8988T (cell line): ENCODE measurements around the gene CLIC1.
A peak's percentile ranks its signal among the peaks of the same experiment; 100 is the strongest.
"Not testable (repeated sequence)": the region's sequence is repeated elsewhere in the genome, so short reads cannot be mapped to it uniquely, and the experiment has no call there.

Source experiments
- DNase-seq: peaks from one replicate; pipeline ENCODE4 v3.0.0; 2011

Gene CLIC1

DNA sequence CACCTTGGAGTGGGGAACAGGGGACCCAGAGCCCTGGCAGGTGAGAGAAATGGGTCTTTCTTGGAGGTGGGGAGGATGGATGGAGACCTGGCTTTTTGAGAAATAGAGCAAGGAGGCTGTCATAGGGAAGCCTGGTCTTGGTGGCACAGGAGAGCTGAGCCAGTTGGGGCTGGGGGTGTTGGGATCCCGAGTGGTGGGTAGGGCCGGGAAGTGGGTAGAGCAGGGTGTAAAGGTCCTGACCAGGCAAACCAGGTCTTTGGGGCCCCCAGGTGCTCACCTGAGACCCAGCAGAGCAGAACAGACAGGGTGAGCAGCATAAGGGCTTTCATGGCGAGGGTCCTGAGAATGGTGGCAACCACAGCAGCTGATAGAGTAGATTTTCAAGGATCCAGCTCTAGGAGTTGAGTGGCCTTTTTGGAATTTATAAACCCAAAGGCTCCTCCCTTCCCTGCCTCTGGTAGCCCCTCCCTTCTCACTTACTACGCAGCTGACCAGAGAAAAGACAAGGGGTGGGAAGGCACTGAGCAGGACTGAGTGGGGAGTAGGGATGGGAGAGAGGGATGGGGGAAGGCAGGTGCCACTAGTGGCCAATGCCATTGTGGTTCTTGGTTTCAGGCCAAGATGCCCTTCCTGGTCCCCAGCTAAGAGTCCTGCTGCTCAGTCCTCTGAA is 14.8 kb downstream of the CLIC1 start, which contains the start of gene LY6G6C:
Gene LY6G6C (minus strand): TSS at position 396 of the 670 bp plus-strand sequence. CDS start 67 bp downstream, at position 329.
- DNase-seq = no peak

DNA sequence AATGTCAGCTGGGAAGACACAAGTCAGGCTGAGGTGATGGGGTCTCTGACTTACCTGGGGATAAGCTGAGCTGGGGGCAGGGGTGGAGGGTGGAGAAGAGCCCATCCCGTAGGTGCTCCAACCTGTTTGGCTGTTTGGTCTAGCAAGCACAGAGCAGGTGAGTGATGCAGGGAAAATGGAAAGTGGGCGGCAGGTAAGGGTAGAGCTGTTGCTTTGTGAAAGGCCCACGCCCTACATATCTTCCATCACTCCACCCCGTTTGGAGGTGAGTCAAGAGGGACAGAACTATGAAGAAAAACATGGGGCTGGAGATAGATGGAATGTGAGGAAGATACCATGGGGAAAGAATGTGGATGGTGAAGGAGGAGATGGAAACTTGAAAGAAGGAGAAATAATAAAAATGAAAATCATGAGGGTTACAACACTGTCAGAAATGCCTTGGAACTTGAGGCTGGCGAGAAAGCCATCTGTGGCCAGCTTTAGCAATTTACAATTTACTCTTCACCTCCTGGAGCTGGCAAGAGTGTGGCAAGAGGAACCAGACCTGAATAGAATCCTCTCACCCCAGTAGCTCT is 16.0 kb downstream of the CLIC1 start:
- DNase-seq = no peak

DNA sequence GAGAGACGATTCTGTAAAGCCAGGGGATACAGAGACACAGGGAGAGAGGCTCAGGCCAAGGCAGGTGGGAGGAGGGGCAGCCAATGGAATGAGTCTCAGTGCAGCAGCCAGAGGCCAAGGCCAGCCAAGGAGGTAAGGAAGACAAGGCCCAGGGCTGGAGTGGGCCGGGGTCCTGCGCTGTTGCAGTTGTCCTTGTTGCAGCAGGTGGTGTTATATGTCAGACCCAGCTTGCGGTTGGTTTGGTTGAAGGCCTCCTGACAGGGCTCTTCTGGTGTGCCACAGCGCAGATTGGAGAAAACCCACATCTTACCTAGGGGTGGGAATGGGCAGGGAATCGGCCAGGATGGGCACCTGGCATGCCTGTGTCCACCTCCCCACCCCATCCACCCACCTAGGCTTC is 17.3 kb downstream of the CLIC1 start:
- no peak for DNase-seq

DNA sequence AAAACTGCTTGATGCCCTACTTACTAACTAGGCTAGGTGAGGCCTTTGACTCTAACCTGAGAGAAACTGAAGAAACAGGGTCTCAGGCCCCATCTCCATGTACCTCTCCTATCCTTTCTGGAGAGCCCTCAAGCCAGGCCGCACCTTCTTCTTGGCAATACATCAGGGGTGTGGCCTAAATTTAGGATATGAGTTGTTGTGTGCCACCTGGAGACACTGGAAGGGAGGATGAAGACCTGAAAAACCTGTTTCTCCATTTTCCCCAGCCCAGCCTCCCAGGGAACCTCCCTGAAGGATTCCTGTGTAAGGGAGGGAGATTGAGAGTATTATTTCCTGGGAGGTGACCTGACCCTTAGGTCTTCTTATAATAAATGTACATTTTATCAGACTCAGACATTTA is 18.1 kb downstream of the CLIC1 start:
- DNase-seq = no peak

DNA sequence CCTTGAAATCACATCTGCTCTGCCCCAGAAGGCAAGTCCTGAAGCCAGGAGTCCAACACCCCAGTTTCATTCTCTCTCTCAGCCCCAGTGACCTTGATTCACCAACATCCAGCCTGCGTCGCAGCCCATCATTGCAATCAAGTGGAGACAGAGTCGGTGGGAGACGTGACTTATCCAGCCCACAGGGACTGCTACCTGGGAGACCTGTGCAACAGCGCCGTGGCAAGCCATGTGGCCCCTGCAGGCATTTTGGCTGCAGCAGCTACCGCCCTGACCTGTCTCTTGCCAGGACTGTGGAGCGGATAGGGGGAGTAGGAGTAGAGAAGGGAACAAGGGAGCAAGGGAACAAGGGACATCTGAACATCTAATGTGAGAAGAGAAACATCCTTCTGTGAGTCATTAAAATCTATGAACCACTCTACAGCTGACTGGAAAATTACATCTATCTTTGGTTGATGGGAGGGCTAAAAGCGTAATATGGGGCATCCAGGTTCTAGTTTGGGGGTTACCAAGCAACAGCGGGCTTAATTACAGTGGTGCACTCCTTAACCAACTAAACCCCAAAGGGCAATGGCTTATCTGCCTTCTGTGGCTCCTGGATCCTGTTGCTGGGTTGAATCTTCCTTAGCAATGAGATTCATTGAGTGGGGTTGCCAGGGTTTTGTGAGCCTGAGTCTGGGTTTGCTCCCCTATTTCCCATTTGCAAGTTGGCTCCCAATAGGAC is 18.7 kb downstream of the CLIC1 start:
- DNase-seq = no peak

DNA sequence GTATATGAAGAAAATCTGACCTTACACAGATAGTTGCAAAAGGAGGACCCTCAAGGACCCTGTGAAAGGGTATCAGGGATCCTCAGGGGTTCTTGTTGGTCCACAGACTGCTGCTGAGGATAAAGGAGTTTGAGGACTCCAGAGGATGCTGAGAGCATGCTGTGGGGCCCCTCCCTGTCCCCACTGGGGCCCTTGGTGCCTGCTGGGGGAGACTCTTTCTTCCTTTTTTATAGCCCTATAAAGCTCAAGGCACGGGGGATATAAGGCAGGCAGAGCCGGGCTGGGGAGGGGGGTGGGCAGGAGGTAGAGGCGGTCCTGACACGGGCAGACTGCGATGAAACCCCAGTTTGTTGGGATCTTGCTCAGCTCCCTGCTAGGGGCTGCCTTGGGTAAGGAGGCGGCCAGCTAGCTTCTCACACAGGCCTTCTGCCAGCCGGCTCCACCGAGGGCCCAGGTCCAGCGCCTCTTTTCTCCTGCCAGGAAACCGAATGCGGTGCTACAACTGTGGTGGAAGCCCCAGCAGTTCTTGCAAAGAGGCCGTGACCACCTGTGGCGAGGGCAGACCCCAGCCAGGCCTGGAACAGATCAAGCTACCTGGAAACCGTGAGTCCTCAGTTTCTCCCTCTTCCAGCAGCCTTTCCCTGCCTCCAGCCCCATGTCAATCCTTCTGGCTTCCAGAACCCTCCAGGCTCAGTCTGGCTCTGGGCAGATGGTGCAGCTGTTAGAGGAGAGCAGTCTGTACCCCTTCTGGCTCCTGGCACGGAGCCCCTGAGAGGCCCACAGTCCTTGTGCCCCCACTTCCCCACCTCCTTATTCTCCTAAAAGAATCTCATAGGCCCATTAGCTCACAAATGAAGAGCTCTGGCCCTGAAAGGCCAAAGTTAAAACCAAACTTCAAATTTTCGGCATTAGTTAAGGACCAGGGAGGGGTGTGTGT is 21.0 kb downstream of the CLIC1 start, which contains the start of gene LY6G6D:
Gene LY6G6D (plus strand): TSS at position 327 of the 937 bp plus-strand sequence. CDS start 8 bp downstream, at position 335.
- no peak for DNase-seq

DNA sequence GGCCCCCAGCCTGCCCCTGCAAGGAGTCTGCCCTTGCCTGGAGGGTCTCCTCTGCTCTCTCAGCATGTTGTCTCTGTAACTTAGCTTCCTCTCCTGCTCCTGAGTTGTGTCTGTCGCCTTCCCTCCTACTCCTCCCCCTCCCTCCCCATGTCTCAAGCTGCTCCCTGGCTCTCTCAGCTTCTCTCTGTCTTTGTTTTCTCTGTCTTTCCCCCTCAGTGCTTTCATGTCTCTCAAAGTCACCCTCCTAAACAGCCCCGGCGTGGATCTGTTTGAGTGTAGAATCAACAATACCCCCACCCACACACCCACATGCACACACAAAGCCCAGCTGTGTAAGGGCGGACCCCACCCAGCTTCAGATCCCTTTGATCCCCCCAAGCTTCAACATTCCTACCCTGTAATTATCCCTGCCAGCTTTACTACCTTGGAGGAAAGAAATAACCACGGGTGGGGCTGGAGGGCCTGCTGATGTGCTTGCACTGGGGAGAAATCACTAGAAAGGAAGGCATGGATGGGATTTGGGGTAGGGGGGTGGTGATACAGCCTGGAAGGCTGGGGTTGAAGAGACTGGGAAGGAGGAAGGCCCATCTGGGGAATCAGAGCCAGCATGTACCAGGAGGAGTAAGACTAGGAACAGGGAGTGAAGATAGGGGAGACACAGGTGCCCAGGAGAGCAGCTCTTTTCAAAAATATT is 22.2 kb downstream of the CLIC1 start:
- no peak for DNase-seq

DNA sequence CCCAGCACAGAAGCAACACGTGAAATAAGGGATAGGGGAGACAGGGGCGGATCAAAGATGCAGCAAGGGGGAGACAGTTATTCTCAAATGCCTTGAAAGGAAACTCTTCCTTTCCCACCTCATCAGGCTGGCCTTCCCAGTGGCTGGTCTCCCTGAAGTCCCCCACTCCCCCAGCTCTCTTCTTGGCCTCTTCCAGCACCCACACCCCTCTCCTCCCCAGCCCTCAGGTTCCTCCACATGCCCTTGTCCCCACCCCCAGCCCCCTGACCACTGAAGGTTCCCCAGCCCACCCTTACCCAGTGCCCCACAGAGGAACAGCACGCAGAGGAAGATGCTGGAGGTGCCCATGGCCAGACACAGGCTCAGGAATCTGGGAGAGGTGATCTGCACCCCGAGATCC is 22.9 kb downstream of the CLIC1 start:
- no peak for DNase-seq

DNA sequence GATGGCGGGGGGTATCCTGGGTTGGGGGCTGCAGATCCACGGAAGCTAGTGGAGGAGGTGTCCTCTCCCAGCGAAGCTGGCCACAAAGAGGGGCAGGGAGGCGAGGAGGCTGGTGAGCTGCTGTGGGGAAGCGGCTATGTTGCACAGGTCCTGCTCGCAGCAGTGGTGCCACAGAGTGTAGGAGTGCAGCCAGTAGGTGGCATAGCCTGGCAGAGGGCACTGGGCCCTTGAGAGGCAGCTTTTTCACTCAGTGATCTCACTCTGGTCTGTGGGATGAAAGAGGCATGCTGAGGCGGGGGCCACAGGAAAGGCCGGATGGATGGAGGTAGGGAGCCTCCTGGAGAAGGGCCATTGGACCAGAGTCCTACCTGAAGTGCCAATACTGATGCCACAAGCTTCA is 24.0 kb downstream of the CLIC1 start:
- DNase-seq = peak; percentile 75

DNA sequence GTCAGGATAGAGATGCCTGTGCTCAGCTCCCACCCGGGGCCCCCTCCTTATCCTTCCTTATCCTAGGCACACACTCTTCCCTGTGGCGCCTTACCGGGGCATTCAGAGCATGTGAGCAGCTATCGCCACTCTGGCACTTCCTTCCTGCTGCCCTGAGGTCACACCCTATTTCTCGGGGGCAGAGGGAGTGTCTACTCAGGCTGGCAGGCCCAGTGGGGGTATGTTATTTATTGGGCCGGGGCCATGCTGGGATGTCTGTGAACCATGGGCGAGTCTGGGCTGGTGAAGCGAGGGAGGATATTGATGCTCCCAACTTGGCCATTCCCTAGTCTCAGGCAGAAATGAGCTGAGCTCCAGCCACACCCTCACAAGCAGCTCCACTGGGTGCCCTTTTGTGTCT is 25.1 kb downstream of the CLIC1 start:
- no peak for DNase-seq

DNA sequence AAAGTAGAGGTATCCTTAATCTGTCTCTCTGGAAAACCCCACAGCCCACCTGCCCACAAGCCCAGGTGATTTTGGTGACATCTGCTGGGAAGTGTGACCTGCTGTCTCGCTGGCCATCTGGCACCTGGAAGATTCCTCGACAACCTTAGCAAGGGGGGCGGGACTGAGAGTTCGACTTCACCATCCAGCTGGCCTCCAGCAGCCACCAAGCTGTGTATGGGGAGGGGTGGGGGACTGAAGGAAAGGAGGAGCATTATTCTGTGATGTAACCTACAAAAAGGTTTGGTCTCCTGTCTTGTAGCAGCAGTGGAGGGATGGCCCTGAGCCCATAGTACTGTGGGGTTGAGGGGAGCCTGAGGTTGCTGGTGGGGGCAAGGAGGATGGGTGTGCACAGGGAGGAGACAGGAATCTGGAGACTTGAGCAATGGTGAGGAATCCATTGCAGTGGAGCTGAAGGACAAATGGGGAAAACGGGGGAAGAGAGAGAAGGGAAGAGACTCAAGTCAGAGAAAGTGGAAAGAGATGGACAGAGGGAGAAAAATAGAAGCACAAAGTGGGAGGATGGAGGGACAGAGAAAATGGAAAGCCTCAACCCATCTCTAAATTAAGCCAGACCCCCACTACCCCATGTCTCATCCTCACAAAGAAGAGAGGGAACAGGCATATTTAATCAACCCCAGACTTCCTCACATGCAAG is 25.7 kb downstream of the CLIC1 start:
- DNase-seq = no peak

DNA sequence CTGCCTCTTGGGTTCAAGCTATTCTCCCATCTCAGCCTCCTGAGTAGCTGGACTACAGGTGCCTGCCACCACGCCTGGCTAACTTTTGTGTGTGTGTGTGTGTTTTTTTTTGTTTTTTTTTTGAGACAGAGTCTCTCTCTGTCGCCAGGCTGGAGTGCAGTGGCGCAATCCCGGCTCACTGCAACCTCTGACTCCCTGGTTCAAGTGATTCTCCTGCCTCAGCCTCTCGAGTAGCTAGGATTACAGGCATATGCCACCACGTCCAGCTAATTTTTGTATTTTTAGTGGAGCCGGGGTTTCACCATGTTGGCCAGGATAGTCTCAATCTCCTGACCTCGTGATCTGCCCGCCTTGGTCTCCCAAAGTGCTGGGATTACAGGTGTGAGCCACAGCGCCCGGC is 27.2 kb downstream of the CLIC1 start:
- not testable (repeated sequence) for DNase-seq

DNA sequence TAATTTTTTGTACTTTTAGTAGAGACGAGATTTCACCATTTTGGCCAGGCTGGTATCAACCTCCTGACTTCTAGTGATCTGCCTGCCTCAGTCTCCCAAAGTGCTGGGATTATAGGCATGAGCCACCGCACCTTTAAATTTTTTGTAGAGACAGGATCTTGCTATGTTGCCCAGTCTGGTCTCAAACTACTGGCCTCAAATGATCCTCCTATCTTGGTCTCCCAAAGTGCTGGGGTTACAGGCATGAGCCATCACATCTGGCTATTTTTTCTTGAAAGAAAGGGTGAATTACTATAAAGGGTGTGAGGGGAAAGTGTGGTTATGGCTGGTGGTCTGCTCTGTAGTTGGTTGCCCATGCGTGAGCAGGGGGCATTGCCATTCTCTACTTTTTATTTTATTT is 28.1 kb downstream of the CLIC1 start:
- no peak for DNase-seq

DNA sequence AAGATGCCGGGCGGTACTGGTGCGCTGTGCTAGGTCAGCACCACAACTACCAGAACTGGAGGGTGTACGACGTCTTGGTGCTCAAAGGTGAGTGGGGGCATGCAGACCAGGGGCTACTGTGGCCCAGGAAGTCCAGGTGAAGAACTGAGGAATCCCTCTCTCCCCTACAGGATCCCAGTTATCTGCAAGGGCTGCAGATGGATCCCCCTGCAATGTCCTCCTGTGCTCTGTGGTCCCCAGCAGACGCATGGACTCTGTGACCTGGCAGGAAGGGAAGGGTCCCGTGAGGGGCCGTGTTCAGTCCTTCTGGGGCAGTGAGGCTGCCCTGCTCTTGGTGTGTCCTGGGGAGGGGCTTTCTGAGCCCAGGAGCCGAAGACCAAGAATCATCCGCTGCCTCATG is 28.6 kb downstream of the CLIC1 start:
- DNase-seq = no peak

DNA sequence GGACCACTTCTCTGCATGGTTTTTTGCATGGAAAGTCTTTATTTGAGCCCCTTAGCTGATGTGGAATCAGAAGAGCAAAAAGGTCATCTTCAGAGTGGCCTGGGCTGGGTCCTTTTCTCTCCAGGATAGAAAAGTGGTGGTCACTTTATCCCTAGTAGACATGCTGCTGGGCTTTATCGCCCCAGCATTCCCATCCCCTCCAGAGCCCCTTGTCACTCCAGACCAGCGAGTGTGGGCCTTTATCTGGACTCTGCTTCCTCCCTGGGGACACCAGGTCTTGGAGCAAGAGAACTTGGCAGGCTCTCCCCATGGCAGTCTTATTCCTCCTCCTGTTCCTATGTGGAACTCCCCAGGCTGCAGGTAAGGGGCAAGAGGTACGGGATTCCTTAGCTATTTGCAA is 29.7 kb downstream of the CLIC1 start, which contains the start of gene LY6G6F:
Gene LY6G6F (plus strand): TSS at position 268 of the 400 bp plus-strand sequence. CDS start 41 bp downstream, at position 309.
- DNase-seq = no peak

DNA sequence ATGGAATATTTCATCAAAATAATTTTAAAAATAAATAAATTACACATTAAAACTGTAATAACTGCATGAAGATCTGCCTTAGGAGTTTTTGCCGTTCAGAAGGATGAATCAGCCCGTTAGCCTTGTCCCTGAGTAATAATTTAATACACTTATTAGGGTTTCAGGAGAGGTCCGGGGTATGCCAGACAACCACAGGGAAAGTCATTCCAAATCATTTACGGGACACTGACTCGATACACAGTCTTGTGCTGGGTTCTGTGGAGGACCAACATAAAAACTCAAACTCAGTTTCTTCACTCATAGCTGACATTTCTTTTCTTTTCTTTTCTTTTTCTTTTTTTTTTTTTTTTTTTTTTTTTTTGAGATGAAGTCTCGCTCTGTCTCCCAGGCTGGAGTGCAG is 30.4 kb downstream of the CLIC1 start:
- no peak for DNase-seq

DNA sequence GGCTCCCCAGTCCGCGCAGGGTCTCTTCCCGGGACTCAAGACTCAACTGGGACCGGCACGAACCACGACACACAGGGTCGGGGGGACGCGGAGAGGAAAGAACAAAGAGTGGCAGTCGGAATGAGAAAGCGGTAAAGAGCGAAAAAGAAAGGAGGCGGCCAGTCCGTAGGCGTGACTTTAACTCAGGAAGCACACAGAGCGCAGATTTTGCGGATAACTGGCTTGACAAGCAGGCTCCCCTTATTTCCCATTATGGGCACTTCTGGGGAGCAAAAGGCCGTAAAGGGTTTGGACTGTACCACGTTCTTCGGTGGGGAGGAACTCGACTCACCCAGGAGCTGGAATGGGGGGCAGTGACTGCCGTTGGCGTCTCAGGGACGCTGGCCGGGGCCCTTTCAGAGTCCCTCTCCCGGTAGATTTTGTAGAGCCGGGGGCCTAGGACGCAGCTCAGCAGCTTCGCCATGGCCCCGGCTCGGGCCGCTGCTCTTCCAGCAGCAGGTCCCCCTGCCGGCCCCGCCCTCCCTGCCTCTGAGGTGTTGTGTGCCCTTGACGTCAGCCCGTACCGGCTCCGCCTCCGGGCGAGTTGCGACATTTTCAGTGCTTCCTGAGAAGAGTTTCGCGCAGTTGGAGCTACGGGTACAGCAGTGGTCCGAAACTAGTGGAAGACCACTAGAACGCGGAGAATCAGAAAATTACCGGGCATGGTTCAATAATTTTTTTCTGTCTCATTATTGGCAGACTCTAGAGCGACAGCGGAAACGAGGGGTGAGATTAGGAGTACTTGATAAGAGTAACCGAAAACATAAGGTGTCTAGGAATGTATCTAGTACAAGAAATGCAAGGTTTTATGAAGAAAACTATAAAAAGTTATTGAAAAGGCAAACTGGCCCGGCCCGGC is 33.3 kb downstream of the CLIC1 start, which contains the start of gene ABHD16A:
Gene ABHD16A (minus strand): TSS at position 506 of the 898 bp plus-strand sequence. CDS start 43 bp downstream, at position 463.
- DNase-seq = peak; percentile 95

DNA sequence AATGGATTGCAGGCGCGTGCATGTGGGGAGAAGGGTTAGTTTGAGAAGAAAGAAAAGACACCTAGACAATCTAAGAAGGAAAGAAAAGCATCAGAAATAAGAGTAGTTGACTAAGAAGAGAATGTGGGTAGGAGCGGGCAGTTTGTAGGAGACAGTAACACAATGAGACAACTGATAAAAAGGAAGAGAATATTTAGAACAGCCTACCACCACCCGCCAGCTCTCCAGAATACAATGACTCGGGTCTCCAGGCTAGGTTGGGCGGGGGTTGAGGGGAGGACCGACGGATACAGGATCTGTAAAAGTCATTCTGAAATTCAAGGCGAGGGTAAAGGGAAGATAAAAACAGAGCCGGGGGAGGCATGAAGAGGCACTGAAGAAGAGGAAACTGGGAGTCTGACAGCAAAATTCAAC is 33.9 kb downstream of the CLIC1 start:
- no peak for DNase-seq

DNA sequence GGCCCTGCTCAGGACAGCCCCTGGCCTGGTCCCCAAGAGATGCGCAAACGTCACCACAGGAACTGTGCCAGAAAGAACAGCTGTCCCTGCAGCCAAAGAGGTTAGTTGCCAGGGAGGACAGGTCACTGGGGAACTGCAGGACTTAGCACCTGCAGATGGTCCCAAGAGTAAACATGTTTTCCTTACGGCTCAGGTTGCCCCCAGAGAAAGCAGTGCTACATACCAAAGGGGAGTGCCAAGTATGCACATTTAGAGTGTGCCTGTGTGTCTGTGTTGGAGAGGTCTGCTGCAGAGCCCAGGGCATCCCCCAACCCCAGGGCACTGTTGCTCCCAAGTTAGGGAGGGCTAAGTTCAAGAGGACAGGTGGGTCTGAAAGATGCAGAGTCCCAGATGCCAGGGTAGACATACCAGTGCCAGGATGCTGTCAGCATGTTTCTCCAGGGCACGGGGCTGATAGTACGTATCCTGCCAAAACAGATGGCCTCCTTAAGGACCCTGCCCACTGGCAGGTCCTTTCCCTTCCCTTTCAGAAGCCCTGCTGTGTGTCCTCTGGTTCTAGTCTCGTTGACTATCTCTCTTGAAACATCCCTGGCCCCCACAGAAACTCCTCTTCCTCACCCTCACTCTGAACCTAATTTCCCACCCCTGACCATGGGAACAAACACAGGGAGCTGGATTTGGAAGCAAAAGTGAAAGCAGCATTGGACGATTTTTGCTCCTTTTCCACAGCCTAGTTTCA is 34.5 kb downstream of the CLIC1 start:
- DNase-seq = no peak
